Hepatocyte (in vitro differentiated cells): ENCODE results near the gene PHF20.
"Not testable (repeated sequence)": the region's sequence is repeated elsewhere in the genome, so short reads cannot be mapped to it uniquely, and the experiment has no call there.

Source experiments
- CTCF ChIP-seq: fragments of 200-600 bp; sonication (generic); IDR thresholded peaks from 2 replicates; pipeline ENCODE4 v1.5.1; 2016; ENCODE audit warnings: antibody characterized with exemption, mild to moderate bottlenecking; ENCODE audit not compliant: poor library complexity
- EZH2 ChIP-seq: fragments of 200-600 bp; sonication (generic); IDR thresholded peaks from 2 replicates; pipeline ENCODE4 v1.6.1; 2016; ENCODE audit warnings: antibody characterized with exemption, mild to moderate bottlenecking, borderline replicate concordance

- not testable (repeated sequence) for TF ChIP-seq CTCF, EZH2
Observed at GRCh38 chr20:35855641-35856040, 83.8 kb downstream of the PHF20 start.
